Measurements from ENCODE around the gene ATAD3B. TPM values are rescaled to one million over a fixed set of nuclear protein-coding genes. Genes with fewer than 3 reads are reported as not detected.

ATAD3B gene
- total RNA-seq, 4 donors from 2014 or later: 15.6 to 269 (median 39.2) TPM

GRCh38 chr1:1536019-1536937 is 64.7 kb downstream of the ATAD3B start:
- Histone ChIP-seq H3K4me1 (peaks cover 5 to 19% (median 12%) of the 10 kb centered on the region in 4 donors), H3K27me3 (peaks cover 9% of the 10 kb centered on the region), H3K36me3 (no peaks in the 10 kb centered on the region), H3K9me3 (peaks cover 2 to 5% of the 10 kb centered on the region in 2 donors), H3K27ac (no peak overlapping the region), H3K4me3 (no peak overlapping the region)
- intact Hi-C loops (cut with DNase I; ENCODE audit: low total_unique reads): no loop called here
- no peak for DNase-seq
- in situ Hi-C loops (cut with MboI; ENCODE audit: low pct_ligation_motif_present in 1 of 4, low pct_unique_long_range_greater_than_20kb in 1 of 4, low sequenced_read_pairs in 3 of 4): no loop called here
- no peak for TF ChIP-seq POLR2AphosphoS5 (IDR thresholded peaks at IDR 0.05)
- no peak for TF ChIP-seq CTCF (IDR thresholded peaks at IDR 0.05)
- no peak for TF ChIP-seq EP300 (IDR thresholded peaks at IDR 0.05; ENCODE audit: low read depth)
- no peak for TF ChIP-seq POLR2A (IDR thresholded peaks at IDR 0.05)
- 81 to 100% methylated on average over 1 to 47 of the region's 48 CpGs for whole genome bisulfite sequencing, 2 donors (ENCODE audit: low coverage in 1 of 2)

- DNase-seq: no peak
- Histone ChIP-seq H3K27me3 (peaks cover 9% of the 10 kb centered on the region), H3K36me3 (no peaks in the 10 kb centered on the region), H3K4me1 (peaks cover 5 to 19% (median 12%) of the 10 kb centered on the region in 4 donors), H3K27ac (no peak overlapping the region), H3K9me3 (peaks cover 0 to under 1% of the 10 kb centered on the region in 2 donors), H3K4me3 (no peak overlapping the region)
- TF ChIP-seq POLR2A (IDR thresholded peaks at IDR 0.05): no peak
- no peak for TF ChIP-seq CTCF (IDR thresholded peaks at IDR 0.05)
- TF ChIP-seq POLR2AphosphoS5 (IDR thresholded peaks at IDR 0.05): no peak
- no peak for TF ChIP-seq EP300 (IDR thresholded peaks at IDR 0.05; ENCODE audit: low read depth)
- intact Hi-C loops (cut with DNase I; ENCODE audit: low total_unique reads) (no loop called here), in situ Hi-C loops (cut with MboI; ENCODE audit: low pct_ligation_motif_present in 1 of 4, low pct_unique_long_range_greater_than_20kb in 1 of 4, low sequenced_read_pairs in 3 of 4) (no loop called here)
- 83 to 100% methylated on average over 1 to 15 of the region's 15 CpGs for WGBS, 2 donors (ENCODE audit: low coverage in 1 of 2)
Measured at GRCh38 chr1:1536938-1537546, 65.5 kb downstream of the ATAD3B start.

GRCh38 chr1:1537626-1538250 is 66.2 kb downstream of the ATAD3B start:
- in situ Hi-C loops (cut with MboI; ENCODE audit: low pct_ligation_motif_present in 1 of 4, low pct_unique_long_range_greater_than_20kb in 1 of 4, low sequenced_read_pairs in 3 of 4) (no loop called here), intact Hi-C loops (cut with DNase I; ENCODE audit: low total_unique reads) (no loop called here)

More at GRCh38 chr1:1537626-1538250, 66.2 kb downstream of the ATAD3B start:
- H3K4me1 ChIP-seq: peaks cover 5 to 19% (median 12%) of the 10 kb centered on the region in 4 donors
- H3K9me3 ChIP-seq: no peaks in the 10 kb centered on the region
- H3K27ac ChIP-seq: no peak overlapping the region
- peaks cover 9% of the 10 kb centered on the region for H3K27me3 ChIP-seq
- TF ChIP-seq POLR2AphosphoS5 (IDR thresholded peaks at IDR 0.05): no peak
- TF ChIP-seq EP300 (IDR thresholded peaks at IDR 0.05; ENCODE audit: low read depth): no peak
- TF ChIP-seq POLR2A (IDR thresholded peaks at IDR 0.05): no peak
- TF ChIP-seq CTCF (IDR thresholded peaks at IDR 0.05): no peak
- no peak overlapping the region for H3K4me3 ChIP-seq
- no peak for DNase-seq
- no peaks in the 10 kb centered on the region for H3K36me3 ChIP-seq
- 95% methylated on average over 18 to 32 of the region's 32 CpGs for WGBS, 2 donors (ENCODE audit: low coverage in 1 of 2)

Data from transverse colon (tissue), 4 donors.